DOHH2 (cell line): ENCODE data around the gene SPDYC.

Experiments
- EZH2phosphoT487 ChIP-seq: fragments of 200-600 bp; sonication (generic); IDR thresholded peaks from 2 replicates; pipeline ENCODE4 v1.6.1; 2017; ENCODE audit warnings: borderline replicate concordance, mild to moderate bottlenecking, antibody characterized with exemption, low read length, moderate library complexity, mixed read lengths
- TF ChIP-seq, protein P1 (sequence below): fragments of 200-600 bp; sonication (generic); IDR thresholded peaks from one replicate; pipeline ENCODE4 v1.5.1; 2014; ENCODE audit warnings: antibody characterized with exemption, mild to moderate bottlenecking, low read depth, low read length; ENCODE audit not compliant: poor library complexity, severe bottlenecking

DNA sequence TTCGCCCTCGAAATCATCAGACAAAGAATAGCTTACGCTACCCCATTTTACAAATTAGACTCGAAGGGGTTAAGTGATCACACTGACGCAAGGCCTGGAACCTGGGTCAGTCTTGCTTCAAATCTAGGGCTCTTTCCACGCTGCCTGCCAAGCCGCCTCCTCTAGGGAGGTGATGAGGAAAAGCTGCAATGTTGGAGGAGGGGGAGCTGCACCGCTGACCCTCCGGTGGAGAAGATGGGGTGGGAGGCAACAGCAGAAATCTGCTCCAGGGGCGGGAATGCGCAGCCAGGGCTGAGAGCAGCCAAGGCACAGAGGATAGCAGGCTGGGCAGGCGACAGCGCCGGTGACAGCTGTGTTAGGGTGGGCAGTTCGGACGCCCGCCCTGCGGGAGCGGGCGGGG, 36.3 kb upstream of the SPDYC start:
- TF ChIP-seq, protein P1, sequence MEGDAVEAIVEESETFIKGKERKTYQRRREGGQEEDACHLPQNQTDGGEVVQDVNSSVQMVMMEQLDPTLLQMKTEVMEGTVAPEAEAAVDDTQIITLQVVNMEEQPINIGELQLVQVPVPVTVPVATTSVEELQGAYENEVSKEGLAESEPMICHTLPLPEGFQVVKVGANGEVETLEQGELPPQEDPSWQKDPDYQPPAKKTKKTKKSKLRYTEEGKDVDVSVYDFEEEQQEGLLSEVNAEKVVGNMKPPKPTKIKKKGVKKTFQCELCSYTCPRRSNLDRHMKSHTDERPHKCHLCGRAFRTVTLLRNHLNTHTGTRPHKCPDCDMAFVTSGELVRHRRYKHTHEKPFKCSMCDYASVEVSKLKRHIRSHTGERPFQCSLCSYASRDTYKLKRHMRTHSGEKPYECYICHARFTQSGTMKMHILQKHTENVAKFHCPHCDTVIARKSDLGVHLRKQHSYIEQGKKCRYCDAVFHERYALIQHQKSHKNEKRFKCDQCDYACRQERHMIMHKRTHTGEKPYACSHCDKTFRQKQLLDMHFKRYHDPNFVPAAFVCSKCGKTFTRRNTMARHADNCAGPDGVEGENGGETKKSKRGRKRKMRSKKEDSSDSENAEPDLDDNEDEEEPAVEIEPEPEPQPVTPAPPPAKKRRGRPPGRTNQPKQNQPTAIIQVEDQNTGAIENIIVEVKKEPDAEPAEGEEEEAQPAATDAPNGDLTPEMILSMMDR = no peak
- TF ChIP-seq EZH2phosphoT487 = no peak
